A549 (cell line): Measurements from ENCODE around the gene LRRN4CL. TPM values are rescaled to one million over a fixed set of nuclear protein-coding genes. Genes with fewer than 3 reads are reported as not detected.

Source experiments
- ATAC-seq, 2 experiments: fragments of 200-7000 bp in 1 of 2; fragments of >200 bp in 1 of 2; cut with Nextera tagmentation in 1 of 2; cut with Tn5 transposase in 1 of 2; 3 replicates each; pipeline versions ENCODE4 v1.8.0 to v1.9.1; 2018 to 2020; ENCODE audit warnings: mild to moderate bottlenecking in 1 of 2, moderate library complexity in 1 of 2
- CTCF ChIA-PET: fragments of 300-600 bp; sonication (Branson Sonifier 250); formaldehyde crosslinking; extraction: SDS; loops from one replicate; lab custom pipeline; 2021; ENCODE audit warnings: antibody characterized with exemption, inconsistent platforms; lab: Yijun Ruan, JAX
- POLR2A ChIA-PET: fragments of 350-600 bp; formaldehyde crosslinking; extraction: SDS; loops from one replicate; lab custom pipeline; 2021; ENCODE audit warnings: antibody characterized with exemption, inconsistent platforms; lab: Yijun Ruan, JAX
- DNase-seq, 2 experiments: peaks; one replicate each; pipeline versions ENCODE4 v3.0.0 to v3.0.0-alpha.2; 2011 to 2016; ENCODE audit warnings: low read depth in 1 of 2, low spot score in 1 of 2
- FAIRE-seq: peaks from 2 replicates; lab custom pipeline; 2011; peaks lifted over from hg19 to GRCh38; lab: Jason Lieb, UNC
- H3K27ac ChIP-seq, 2 experiments: fragments of >200 bp; sonication (Bioruptor Twin); formaldehyde crosslinking; 3 replicates each; pipeline ENCODE4 v1.5.1; 2016 to 2017
- H3K4me1 ChIP-seq: fragments of >200 bp; sonication (Bioruptor Twin); formaldehyde crosslinking; 3 replicates; pipeline ENCODE4 v1.6.1; 2016
- H3K4me2 ChIP-seq: fragments of >200 bp; sonication (Bioruptor Twin); formaldehyde crosslinking; 3 replicates; pipeline ENCODE4 v1.6.1; 2016
- H3K4me3 ChIP-seq: fragments of >200 bp; sonication (Bioruptor Twin); formaldehyde crosslinking; 3 replicates; pipeline ENCODE4 v1.5.1; 2016
- H3K9me3 ChIP-seq: fragments of >200 bp; sonication (Bioruptor Twin); formaldehyde crosslinking; 3 replicates; pipeline ENCODE4 v1.6.1; 2016
- BHLHE40 ChIP-seq: IDR thresholded peaks from 2 replicates; pipeline ENCODE4 v1.6.1; 2012; ENCODE audit warnings: low read depth, low read length, inconsistent platforms
- CBX2 ChIP-seq: fragments of 200-600 bp; sonication (generic); IDR thresholded peaks from 2 replicates; pipeline ENCODE4 v1.6.1; 2016; ENCODE audit warnings: low read depth, mild to moderate bottlenecking, borderline replicate concordance
- E2F6 ChIP-seq: IDR thresholded peaks from 2 replicates; pipeline ENCODE4 v1.6.1; 2012; ENCODE audit warnings: low read depth, borderline replicate concordance
- EP300 ChIP-seq, 2 experiments: fragments of >200 bp; sonication (Bioruptor Twin); formaldehyde crosslinking; IDR thresholded peaks; 2 replicates in 1 of 2; 3 replicates in 1 of 2; pipeline ENCODE4 v1.6.1; 2016 to 2017
- FOSL2 ChIP-seq, 2 experiments: fragments of 450-650 bp in 1 of 2; fragments of >200 bp in 1 of 2; sonication (Bioruptor Twin) in 1 of 2; formaldehyde crosslinking; IDR thresholded peaks; 2 replicates each; pipeline versions ENCODE4 v1.5.0 to v1.6.1; 2016 to 2020; ENCODE audit warnings: mild to moderate bottlenecking in 1 of 2, moderate library complexity in 1 of 2
- FOXS1 ChIP-seq: fragments of 250-450 bp; sonication (Bioruptor Pico); IDR thresholded peaks from 2 replicates; pipeline ENCODE4 v1.5.0; 2020; ENCODE audit warnings: mild to moderate bottlenecking, moderate library complexity
- HES2 ChIP-seq: fragments of >200 bp; sonication (Bioruptor Twin); formaldehyde crosslinking; IDR thresholded peaks from 2 replicates; pipeline ENCODE4 v1.6.1; 2016
- HEYL ChIP-seq: fragments of 250-450 bp; sonication (Bioruptor Pico); IDR thresholded peaks from 2 replicates; pipeline ENCODE4 v1.8.0; 2021; ENCODE audit warnings: mild to moderate bottlenecking, moderate library complexity
- HOXB13 ChIP-seq: fragments of 250-450 bp; sonication (Bioruptor Pico); IDR thresholded peaks from 2 replicates; pipeline ENCODE4 v1.5.0; 2020; ENCODE audit warnings: low read depth, mild to moderate bottlenecking, moderate library complexity
- JUNB ChIP-seq: fragments of >200 bp; sonication (Bioruptor Twin); formaldehyde crosslinking; IDR thresholded peaks from 2 replicates; pipeline ENCODE4 v1.6.1; 2016
- MAFK ChIP-seq: fragments of 450-650 bp; IDR thresholded peaks from 2 replicates; pipeline ENCODE4 v1.6.1; 2014; ENCODE audit not compliant: partially characterized antibody
- NFE2L2 ChIP-seq: fragments of 150-350 bp; conservative IDR thresholded peaks from 2 replicates; pipeline ENCODE4 v1.6.1; 2014; ENCODE audit warnings: low read length
- POLR2AphosphoS2 ChIP-seq: conservative IDR thresholded peaks from 2 replicates; pipeline ENCODE4 v1.6.1; 2012; ENCODE audit warnings: low read length, improper control_type of control experiment, inconsistent platforms
- RAD21 ChIP-seq, 2 experiments: fragments of >200 bp in 1 of 2; sonication (Bioruptor Twin) in 1 of 2; formaldehyde crosslinking in 1 of 2; IDR thresholded peaks in 1 of 2; conservative IDR thresholded peaks in 1 of 2; 2 replicates in 1 of 2; 3 replicates in 1 of 2; pipeline ENCODE4 v1.6.1; 2012 to 2018; ENCODE audit warnings: inconsistent platforms in 1 of 2
- RNF2 ChIP-seq: fragments of 200-600 bp; sonication (generic); IDR thresholded peaks from 2 replicates; pipeline ENCODE4 v1.6.1; 2016; ENCODE audit warnings: low read depth, mild to moderate bottlenecking, antibody characterized with exemption, moderate library complexity, borderline replicate concordance
- SMC3 ChIP-seq: fragments of >200 bp; sonication (Bioruptor Twin); formaldehyde crosslinking; IDR thresholded peaks from 3 replicates; pipeline ENCODE4 v1.6.1; 2018; ENCODE audit warnings: inconsistent platforms
- SREBF2 ChIP-seq: fragments of 450-650 bp; IDR thresholded peaks from 2 replicates; pipeline ENCODE4 v1.6.1; 2014; ENCODE audit warnings: mild to moderate bottlenecking, moderate library complexity
- TFCP2L1 ChIP-seq: fragments of 250-450 bp; sonication (Bioruptor Pico); IDR thresholded peaks from 2 replicates; pipeline ENCODE4 v1.5.0; 2021; ENCODE audit warnings: mild to moderate bottlenecking
- TP53 ChIP-seq: fragments of 250-450 bp; sonication (Bioruptor Pico); IDR thresholded peaks from 2 replicates; pipeline ENCODE4 v1.5.0; 2021; ENCODE audit warnings: mild to moderate bottlenecking, moderate library complexity
- ZSCAN20 ChIP-seq: fragments of 250-450 bp; sonication (Bioruptor Pico); IDR thresholded peaks from 2 replicates; pipeline ENCODE4 v1.8.0; 2022; ENCODE audit warnings: mild to moderate bottlenecking, moderate library complexity
- WGBS: methylation state at CpG from one replicate; pipeline ENCODE4 v1.1.6; 2017; ENCODE audit errors: missing lambda C conversion rate; 5-methylcytosine and 5-hydroxymethylcytosine counted together
- polyA plus RNA-seq, 4 experiments: library from polyadenylated mRNA; depleted of rRNA in 3 of 4; stranded (reverse); fragments of >200 nt; fragmentation: RNase III in 1 of 4; extraction: RNeasy Plus Mini Kit Qiagen cat#74134 plus additional on column Dnase treatment in 1 of 4; gene quantifications; 2 replicates in 3 of 4; 3 replicates in 1 of 4; pipeline ENCODE4 v1.2.3, GENCODE V29; 2011 to 2017
- TF ChIP-seq, protein P1 (sequence below): fragments of >200 bp; sonication (Bioruptor Twin); formaldehyde crosslinking; IDR thresholded peaks from 3 replicates; pipeline ENCODE4 v1.6.1; 2016
- TF ChIP-seq, protein P2 (sequence below): IDR thresholded peaks from 2 replicates; pipeline ENCODE4 v1.6.1; 2012
- TF ChIP-seq, protein P3 (sequence below): IDR thresholded peaks from 2 replicates; pipeline ENCODE4 v1.6.1; 2012

Gene LRRN4CL
- polyA plus RNA-seq, 2 of the 4 experiments (the other 2 are of a cell fraction), result 0.03 to 0.04 TPM

GRCh38 chr11:62716206-62716605 is 26.9 kb upstream of the LRRN4CL start:
- TF ChIP-seq FOXS1 (CRISPR knock-in tag) (no peak), MAFK (peak; percentile 91)
- Histone ChIP-seq H3K9me3 (no peaks in the 10 kb centered on the region), H3K4me1 (peaks cover 35% of the 10 kb centered on the region), H3K4me2 (no peak overlapping the region), H3K4me3 (no peak overlapping the region), H3K27ac (no peak overlapping the region)
- no peak for DNase-seq
- FAIRE-seq, result no peak
- CTCF ChIA-PET, result interaction anchor here (0.9 to 1.5 kb wide), 3 partner anchors 8 to 22 kb away, joined by 4 to 6 read pairs (median 6); partner anchors contain the start of genes BSCL2 and GNG3
- POLR2A ChIA-PET, result interaction anchor here (2.0 kb wide), 1 partner anchor 11 kb away, joined by 14 read pairs; the partner anchor contains the start of genes HNRNPUL2 and TTC9C
- 92% methylated on average over 5 of the region's 5 CpGs for WGBS
- no peak for ATAC-seq

DNA sequence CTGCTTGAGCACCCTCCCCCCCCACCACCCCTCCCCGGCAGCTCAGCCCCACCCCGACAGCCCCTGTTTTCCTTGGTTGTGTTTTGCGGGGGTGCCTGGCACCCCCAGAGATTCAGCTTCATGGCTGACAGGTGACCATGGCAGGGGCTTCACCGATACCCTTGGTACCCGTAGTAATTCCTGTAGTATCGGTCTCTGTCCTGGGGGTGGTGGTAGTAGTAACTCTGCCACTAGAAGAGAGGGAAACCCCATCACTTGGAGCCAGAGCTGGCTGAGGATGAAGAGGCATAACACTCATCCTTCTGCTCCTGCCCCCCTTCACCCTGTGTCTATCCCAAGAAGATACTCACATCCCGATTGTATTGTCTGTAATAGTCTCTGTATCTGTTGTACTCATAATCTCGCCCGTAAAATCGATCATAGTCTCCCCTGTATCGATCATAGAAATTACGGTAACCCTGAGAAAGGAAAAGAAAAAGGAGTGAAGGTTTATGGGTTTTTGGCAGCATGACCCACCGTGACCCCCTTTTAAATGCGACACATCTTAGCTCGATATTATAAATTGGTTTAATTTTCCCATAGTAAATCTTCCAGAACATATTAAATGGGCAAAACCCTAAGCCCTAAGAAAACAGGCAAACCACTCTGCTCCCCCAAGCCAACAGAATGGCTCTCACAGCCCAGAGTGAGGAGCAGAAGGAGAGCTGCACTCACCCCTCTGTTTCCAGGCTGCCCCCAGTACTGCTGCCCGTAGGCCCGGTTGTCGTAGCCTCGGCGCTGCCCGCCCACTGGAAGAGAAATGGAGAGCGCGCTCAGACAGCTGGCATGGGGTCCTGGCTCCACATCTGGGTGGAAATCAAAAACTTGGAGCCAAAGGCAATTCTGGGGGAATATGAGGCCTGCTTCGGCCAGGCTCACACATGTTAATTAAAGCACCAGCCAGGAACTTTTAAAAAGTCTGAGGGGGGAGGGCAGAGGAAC is 26.1 kb upstream of the LRRN4CL start:
- POLR2A ChIA-PET, result interaction anchor here (2.0 kb wide), 1 partner anchor 12 kb away, joined by 14 read pairs; the partner anchor contains the start of genes HNRNPUL2 and TTC9C
- ATAC-seq (peak in 1 of 2 experiments; percentile 43; a peak in 2 of 6 replicates), DNase-seq (no peak), FAIRE-seq (no peak)
- TF ChIP-seq POLR2AphosphoS2 (no peak), MAFK (no peak), E2F6 (no peak), EP300 (IDR thresholded peaks at IDR 0.05) (no peak)
- Histone ChIP-seq H3K4me1 (peaks cover 35% of the 10 kb centered on the region), H3K4me3 (no peak overlapping the region), H3K9me3 (no peaks in the 10 kb centered on the region), H3K27ac (peak overlapping the region in 1 of 2 experiments; percentile 80; a peak in 2 of 6 replicates), H3K4me2 (no peak overlapping the region)
- 98% methylated on average over 21 of the region's 24 CpGs for WGBS
- CTCF ChIA-PET, result interaction anchor here (0.9 to 3.0 kb wide), 8 partner anchors 8 to 291 kb away, joined by 3 to 11 read pairs (median 4); partner anchors contain the start of genes BSCL2, GNG3, TMEM179B and UQCC3

- Histone ChIP-seq H3K4me2 (peak overlapping the region; percentile 67), H3K4me1 (peaks cover 48% of the 10 kb centered on the region), H3K27ac (peak overlapping the region; percentile 56 to 80), H3K4me3 (no peak overlapping the region), H3K9me3 (no peaks in the 10 kb centered on the region)
- WGBS, result 17% methylated on average over 2 of the region's 2 CpGs
- ChIA-PET CTCF (interaction anchor here (0.9 to 3.0 kb wide), 6 partner anchors 10 to 318 kb away, joined by 3 to 11 read pairs (median 4); no protein-coding TSS in a partner anchor), POLR2A (interaction anchor here (0.6 to 3.6 kb wide), 3 partner anchors 14 to 233 kb away, joined by 5 to 28 read pairs (median 15); partner anchors contain the start of genes HNRNPUL2, TTC9C and ZBTB3)
- TF ChIP-seq FOSL2 (IDR thresholded peaks at IDR 0.05) (no peak), FOSL2 (CRISPR knock-in tag; IDR thresholded peaks at IDR 0.05) (peak; percentile 11; the same call in 1 of the 2 replicates), ZSCAN20 (CRISPR knock-in tag) (no peak), SMC3 (no peak), NFE2L2 (no peak), MAFK (peak; percentile 24)
- TF ChIP-seq, protein P1, sequence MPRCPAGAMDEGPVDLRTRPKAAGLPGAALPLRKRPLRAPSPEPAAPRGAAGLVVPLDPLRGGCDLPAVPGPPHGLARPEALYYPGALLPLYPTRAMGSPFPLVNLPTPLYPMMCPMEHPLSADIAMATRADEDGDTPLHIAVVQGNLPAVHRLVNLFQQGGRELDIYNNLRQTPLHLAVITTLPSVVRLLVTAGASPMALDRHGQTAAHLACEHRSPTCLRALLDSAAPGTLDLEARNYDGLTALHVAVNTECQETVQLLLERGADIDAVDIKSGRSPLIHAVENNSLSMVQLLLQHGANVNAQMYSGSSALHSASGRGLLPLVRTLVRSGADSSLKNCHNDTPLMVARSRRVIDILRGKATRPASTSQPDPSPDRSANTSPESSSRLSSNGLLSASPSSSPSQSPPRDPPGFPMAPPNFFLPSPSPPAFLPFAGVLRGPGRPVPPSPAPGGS, result no peak
- ATAC-seq (peak in 1 of 2 experiments; percentile 15; a peak in 1 of 6 replicates), DNase-seq (peak; percentile 52 to 58), FAIRE-seq (no peak)
These were observed 24.0 kb upstream of the LRRN4CL start for GRCh38 chr11:62713343-62713742.

DNA sequence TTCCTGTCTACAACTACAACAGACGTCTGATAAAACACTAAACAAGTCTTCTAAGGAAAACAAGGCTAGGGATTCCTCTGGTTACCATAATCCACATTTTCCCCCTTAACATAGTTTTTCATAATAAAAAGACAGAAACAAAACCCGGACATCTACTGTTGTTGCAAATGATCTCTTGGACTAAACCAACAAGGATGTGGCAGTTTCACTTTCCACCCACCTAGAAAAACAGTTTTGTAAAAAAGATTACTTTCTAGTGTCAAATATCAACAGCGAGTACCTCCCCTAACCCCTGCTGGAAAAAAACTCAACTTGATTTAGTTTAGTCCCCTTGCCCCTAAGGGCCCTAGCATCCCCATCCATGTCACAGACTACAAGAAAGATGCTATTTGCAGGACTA is 23.5 kb upstream of the LRRN4CL start:
- ATAC-seq (no peak), DNase-seq (no peak), FAIRE-seq (no peak)
- peak overlapping the region; percentile 67 for H3K4me2 ChIP-seq
- H3K4me3 ChIP-seq, result no peak overlapping the region
- CTCF ChIA-PET, result interaction anchor here (1.0 to 3.0 kb wide), 3 partner anchors 10 to 73 kb away, joined by 3 to 11 read pairs (median 8); no protein-coding TSS in a partner anchor
- WGBS, result 61% methylated on average over 3 of the region's 3 CpGs
- H3K4me1 ChIP-seq, result peaks cover 49% of the 10 kb centered on the region
- POLR2A ChIA-PET, result interaction anchor here (3.5 to 3.6 kb wide), 2 partner anchors 15 to 41 kb away, joined by 15 to 28 read pairs; partner anchors contain the start of genes HNRNPUL2, TTC9C and ZBTB3
- H3K27ac ChIP-seq, result peak overlapping the region; percentile 56 to 80
- no peaks in the 10 kb centered on the region for H3K9me3 ChIP-seq
- TF ChIP-seq TP53 (CRISPR knock-in tag) (no peak), ZSCAN20 (CRISPR knock-in tag) (no peak), HEYL (CRISPR knock-in tag) (no peak), SREBF2 (no peak), RNF2 (no peak), TFCP2L1 (CRISPR knock-in tag) (no peak), BHLHE40 (no peak), HOXB13 (CRISPR knock-in tag) (no peak), JUNB (no peak), MAFK (no peak), CBX2 (no peak), HES2 (no peak), RAD21 (conservative IDR thresholded peaks at IDR 0.05 in 1 of 2, IDR thresholded peaks at IDR 0.05 in 1 of 2) (no peak)
- TF ChIP-seq, protein P2, sequence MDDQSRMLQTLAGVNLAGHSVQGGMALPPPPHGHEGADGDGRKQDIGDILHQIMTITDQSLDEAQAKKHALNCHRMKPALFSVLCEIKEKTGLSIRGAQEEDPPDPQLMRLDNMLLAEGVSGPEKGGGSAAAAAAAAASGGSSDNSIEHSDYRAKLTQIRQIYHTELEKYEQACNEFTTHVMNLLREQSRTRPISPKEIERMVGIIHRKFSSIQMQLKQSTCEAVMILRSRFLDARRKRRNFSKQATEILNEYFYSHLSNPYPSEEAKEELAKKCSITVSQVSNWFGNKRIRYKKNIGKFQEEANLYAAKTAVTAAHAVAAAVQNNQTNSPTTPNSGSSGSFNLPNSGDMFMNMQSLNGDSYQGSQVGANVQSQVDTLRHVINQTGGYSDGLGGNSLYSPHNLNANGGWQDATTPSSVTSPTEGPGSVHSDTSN, result no peak
- TF ChIP-seq, protein P3, sequence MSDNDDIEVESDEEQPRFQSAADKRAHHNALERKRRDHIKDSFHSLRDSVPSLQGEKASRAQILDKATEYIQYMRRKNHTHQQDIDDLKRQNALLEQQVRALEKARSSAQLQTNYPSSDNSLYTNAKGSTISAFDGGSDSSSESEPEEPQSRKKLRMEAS, result no peak
